DMS 273 treated with DMSO at 0.1 percent for 48 hours (cell line): ENCODE results near the gene ACCSL.
A peak's percentile ranks its signal among the peaks of the same experiment; 100 is the strongest.

Source experiments
- DNase-seq: peaks from one replicate; lab custom pipeline; 2025; lab: John Stamatoyannopoulos, UW

The ACCSL gene

GRCh38 chr11:44065161-44065661 is 17.4 kb downstream of the ACCSL start:
- DNase-seq, result no peak

DNA sequence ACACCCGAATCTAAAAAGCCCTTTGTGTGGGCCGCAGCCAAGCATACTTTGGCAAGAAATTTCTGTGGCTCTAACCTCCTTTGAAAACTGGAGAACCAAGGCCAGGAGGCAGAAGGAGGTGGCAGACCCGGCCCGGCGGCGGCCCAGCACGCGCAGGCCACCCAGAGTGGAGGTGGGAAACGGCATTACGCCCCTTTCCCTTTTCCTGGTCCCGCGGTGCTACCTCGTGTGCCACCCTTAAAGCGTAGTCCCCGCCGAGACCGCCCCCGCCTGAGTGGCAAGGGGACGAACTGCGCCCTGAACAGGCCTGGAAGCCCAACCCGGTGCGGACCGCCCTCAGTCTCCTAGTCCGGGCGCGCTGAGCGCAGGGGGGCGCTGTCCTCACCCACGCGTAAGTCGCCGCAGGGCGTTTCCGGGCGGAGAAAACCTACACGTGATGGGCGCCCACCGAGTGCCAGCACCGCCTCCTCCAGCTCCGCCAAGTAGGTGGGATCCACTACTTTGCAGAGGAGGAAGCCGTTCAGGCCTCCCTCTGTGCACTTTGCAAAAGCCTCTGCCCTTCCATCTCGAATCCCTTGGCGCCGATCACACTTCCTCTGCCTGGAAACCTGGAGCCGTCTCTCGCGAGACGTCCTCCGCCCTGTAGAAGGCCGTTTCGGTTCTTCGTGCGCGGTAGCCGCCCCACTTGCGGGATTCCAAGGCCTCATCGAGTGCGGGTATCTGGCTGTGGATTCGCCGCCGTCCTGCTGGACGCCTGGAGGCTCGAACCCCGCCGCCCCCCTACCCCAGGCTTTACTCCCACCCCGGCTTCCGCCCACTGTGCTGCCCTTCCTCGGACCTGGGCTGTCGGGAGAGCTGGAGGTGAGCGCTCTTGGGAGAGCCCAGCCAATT is 18.3 kb downstream of the ACCSL start, which contains the start of gene ACCS:
TSS of gene ACCS (plus strand) at position 430 of the 891 bp plus-strand sequence. CDS start 1,358 bp downstream, outside the sequence.
- DNase-seq, result peak; percentile 85

DNA sequence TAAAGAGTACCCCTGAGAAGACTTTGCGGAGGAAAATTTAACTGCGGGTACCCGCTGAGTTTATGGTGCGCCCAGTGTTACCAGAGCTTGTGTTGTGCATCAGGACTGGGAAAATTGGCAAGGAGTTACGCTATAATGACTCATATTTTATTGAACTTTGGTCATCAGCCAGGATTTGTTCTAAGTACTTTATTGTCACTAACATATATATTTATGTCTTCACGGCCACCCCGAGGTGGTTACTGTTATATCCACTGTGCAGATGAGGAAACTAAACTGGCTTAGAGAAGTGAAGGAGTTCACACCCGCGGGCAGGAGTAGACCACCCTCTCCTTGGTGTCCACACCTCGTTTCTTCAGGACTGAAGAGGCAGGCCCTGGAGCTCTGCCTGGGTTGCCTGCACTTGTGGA is 19.0 kb downstream of the ACCSL start:
- DNase-seq, result no peak

DNA sequence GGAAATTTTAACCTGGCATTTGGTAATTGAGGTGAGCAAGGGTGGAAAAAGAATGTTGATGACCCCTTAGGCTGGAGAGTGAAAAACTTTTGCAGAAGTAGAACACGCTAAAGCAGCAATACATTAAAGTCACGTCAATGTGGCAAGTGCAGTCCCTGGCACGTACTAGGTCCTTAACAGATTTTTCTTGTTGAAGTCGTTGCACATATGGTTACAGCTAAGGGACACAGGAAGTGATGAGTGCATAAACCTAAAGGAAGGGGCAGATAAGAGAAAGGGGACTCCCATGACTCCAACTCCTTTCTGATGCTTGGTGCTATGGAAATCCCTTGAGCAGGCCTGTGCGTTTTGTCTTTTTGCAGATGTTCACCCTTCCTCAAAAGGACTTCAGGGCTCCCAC is 19.5 kb downstream of the ACCSL start:
- DNase-seq, result no peak

GRCh38 chr11:44068180-44068579 is 20.4 kb downstream of the ACCSL start:
- DNase-seq, result no peak

- no peak for DNase-seq
Observed at GRCh38 chr11:44071157-44071556, 23.4 kb downstream of the ACCSL start.

GRCh38 chr11:44072757-44073658 is 25.2 kb downstream of the ACCSL start:
- no peak for DNase-seq

DNA sequence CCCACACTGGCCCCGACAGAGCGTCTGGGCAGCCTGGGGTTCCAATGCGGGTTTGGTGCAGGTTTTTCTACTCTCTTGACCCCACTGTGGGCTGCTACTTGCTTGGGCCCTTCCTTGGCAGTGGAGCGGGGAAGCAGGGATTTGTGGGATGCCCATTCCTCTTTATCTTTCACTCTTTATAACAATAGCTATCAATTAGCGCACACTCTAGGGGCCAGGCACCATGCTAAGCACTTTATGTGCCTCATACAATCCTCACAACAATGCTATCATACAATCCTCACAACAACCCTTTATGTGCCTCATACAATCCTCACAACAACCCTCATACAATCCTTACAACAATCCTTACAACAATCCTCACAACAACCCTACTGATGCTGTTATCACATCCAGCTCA is 31.0 kb downstream of the ACCSL start:
- no peak for DNase-seq

GRCh38 chr11:44079376-44079775 is 31.6 kb downstream of the ACCSL start:
- DNase-seq, result no peak

DNA sequence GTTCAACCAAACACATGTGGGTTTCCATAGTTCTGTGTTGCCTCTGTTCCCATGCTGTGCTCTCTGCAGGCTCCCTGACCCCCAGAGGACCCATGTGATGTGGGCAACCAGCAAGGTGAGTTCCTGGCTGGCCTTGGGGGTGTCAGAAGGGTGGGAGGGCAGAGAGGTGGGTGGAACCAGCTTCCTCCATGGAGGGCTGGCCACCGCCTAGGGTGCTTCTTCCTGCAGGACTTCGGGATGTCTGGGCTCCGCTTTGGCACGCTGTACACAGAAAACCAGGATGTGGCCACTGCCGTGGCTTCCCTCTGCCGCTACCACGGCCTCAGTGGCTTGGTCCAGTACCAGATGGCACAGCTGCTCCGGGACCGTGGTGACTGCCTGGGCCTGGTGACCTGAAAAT is 33.2 kb downstream of the ACCSL start:
- DNase-seq, result no peak

DNA sequence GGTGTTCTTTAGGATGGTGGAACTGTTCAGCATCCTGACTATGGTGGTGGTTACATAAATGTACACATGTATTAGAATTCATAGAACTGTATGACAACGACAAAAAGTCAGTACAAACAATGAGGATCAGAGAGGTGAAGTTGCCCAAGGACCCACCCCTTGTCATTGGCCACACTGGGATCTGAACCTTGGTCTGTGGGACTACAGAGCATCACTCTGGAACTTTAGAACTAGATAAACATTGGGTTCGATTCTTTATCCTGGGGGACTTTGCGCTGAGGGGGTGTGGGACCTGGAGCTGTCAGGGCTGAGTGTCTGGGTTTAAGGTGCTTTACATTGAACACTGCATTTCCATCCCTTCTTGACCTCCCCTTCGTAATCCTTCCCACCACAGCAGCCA is 34.9 kb downstream of the ACCSL start:
- DNase-seq, result no peak

DNA sequence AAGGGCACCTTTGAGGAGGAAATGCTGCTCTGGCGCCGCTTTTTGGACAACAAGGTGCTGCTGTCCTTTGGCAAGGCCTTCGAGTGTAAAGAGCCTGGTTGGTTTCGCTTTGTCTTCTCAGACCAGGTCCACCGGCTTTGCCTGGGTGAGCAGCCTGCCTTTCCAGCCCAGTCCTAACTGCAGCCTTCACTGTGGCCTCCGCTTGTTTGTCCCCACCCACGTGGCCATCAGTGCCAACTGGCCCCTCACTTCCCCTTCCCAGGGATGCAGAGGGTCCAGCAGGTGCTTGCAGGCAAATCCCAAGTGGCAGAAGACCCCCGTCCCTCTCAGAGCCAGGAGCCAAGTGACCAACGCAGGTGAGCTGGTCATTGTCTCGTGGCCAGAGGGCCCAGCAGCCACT is 35.7 kb downstream of the ACCSL start:
- no peak for DNase-seq

GRCh38 chr11:44083906-44084305 is 36.1 kb downstream of the ACCSL start:
- DNase-seq, result no peak

DNA sequence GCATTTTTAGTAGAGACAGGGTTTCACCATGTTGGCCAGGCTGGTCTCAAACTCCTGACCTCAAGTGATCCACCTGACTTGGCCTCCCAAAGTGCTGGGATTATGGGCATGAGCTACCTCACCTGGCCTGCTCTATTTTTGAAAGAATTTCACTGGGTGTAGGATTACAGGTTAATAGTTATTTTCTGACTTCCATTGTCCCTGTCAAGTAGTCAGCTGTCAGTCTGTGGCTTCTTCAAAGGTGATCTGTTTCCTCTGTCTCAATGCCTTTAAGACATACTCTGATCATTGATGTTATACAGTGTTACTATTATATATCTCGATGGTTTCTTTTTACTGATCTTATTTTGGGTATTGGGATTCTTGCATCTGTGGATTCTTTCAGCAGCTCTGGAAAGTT is 37.5 kb downstream of the ACCSL start:
- no peak for DNase-seq

DNA sequence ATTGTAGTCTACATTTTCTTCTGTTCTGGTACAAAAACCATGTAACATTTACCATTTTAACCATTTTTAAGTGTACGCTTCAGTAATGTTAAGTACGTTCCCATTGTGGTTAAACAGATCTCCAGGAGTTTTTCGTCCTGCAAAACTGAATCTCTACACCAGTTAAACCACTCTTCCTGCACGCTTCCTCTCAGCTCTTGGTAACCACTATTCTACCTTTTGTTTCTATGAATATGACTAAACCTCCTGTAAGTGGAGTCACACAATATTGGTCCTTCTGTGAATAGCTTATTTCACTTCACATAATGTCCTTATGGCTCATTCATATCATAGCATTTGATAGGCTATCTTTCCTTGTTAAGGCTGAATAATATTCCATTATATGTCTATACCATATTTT is 40.6 kb downstream of the ACCSL start:
- DNase-seq, result no peak

DNA sequence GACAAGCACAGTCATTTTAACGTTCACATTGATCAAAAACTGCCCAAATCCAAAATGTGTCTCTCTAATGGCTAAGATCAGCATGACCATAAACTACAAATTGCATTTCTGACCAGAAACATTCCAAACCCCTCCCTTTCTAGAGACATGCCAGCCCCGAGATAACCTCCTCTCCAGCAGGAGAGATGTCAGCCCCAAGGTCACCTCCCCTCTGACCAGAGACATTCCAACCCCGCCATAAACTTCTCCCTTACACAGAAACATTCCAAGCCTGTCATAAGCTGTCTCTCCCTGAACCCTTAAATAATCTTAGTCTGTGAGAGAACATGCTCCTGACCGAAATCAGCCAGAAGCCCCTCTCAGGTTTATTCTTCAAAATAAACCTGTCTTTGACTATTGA is 41.1 kb downstream of the ACCSL start:
- no peak for DNase-seq

GRCh38 chr11:44090539-44090938 is 42.8 kb downstream of the ACCSL start:
- no peak for DNase-seq

GRCh38 chr11:44094260-44094868 is 46.6 kb downstream of the ACCSL start:
- DNase-seq, result no peak

- peak; percentile 12 for DNase-seq
Observed at GRCh38 chr11:44095506-44096359, 48.0 kb downstream of the ACCSL start, which contains the start of gene EXT2. TSS of gene EXT2 (plus strand) at chr11:44095678. CDS start at chr11:44107713, 12,035 bp downstream.

- no peak for DNase-seq
Observed at GRCh38 chr11:44096360-44097185, 48.8 kb downstream of the ACCSL start.
